ENCODE results near the gene MPHOSPH9. TPM values are rescaled to one million over a fixed set of nuclear protein-coding genes. Genes with fewer than 3 reads are reported as not detected.
"Not testable (repeated sequence)": the region's sequence is repeated elsewhere in the genome, so short reads cannot be mapped to it uniquely, and the experiment has no call there.

MPHOSPH9 gene
- total RNA-seq, 1 donor from 2014 or later: 79.8 TPM

- no peak for DNase-seq (ENCODE audit: low read depth, low spot score)
- no peaks in the 10 kb centered on the region for H3K9me3 Mint-ChIP-seq
- peak overlapping the region; percentile 95 for H3K4me3 Mint-ChIP-seq
- H3K36me3 Mint-ChIP-seq (ENCODE audit: low read depth): peaks cover 2% of the 10 kb centered on the region
- peaks cover 51% of the 10 kb centered on the region for H3K4me1 Mint-ChIP-seq
- no peak overlapping the region for H3K27ac Mint-ChIP-seq (ENCODE audit: unreplicated experiment)
- TF ChIP-seq CTCF (conservative IDR thresholded peaks at IDR 0.05): no peak
- no peaks in the 10 kb centered on the region for H3K27me3 Mint-ChIP-seq (ENCODE audit: low read depth)
Observed at GRCh38 chr12:123231931-123232330, 1.0 kb downstream of the MPHOSPH9 start.

- no peak overlapping the region for H3K27ac Mint-ChIP-seq (ENCODE audit: unreplicated experiment)
- no peaks in the 10 kb centered on the region for H3K9me3 Mint-ChIP-seq
- no peaks in the 10 kb centered on the region for H3K27me3 Mint-ChIP-seq (ENCODE audit: low read depth)
- peaks cover 2% of the 10 kb centered on the region for H3K36me3 Mint-ChIP-seq (ENCODE audit: low read depth)
- peaks cover 45% of the 10 kb centered on the region for H3K4me1 Mint-ChIP-seq
- TF ChIP-seq CTCF (conservative IDR thresholded peaks at IDR 0.05): no peak
- H3K4me3 Mint-ChIP-seq: peak overlapping the region; percentile 36
- no peak for DNase-seq (ENCODE audit: low read depth, low spot score)
Observed at GRCh38 chr12:123229051-123229450, 3.9 kb downstream of the MPHOSPH9 start.

- Mint-ChIP-seq H3K9me3 (no peaks in the 10 kb centered on the region), H3K4me3 (peak overlapping the region; percentile 29), H3K36me3 (ENCODE audit: low read depth) (peaks cover 2% of the 10 kb centered on the region), H3K4me1 (peaks cover 38% of the 10 kb centered on the region), H3K27ac (ENCODE audit: unreplicated experiment) (peak overlapping the region; percentile 69), H3K27me3 (ENCODE audit: low read depth) (no peaks in the 10 kb centered on the region)
- TF ChIP-seq CTCF (conservative IDR thresholded peaks at IDR 0.05): no peak
- no peak for DNase-seq (ENCODE audit: low read depth, low spot score)
Observed at GRCh38 chr12:123227581-123228258, 5.2 kb downstream of the MPHOSPH9 start.

GRCh38 chr12:123225443-123225842 is 7.5 kb downstream of the MPHOSPH9 start:
- no peak overlapping the region for H3K27ac Mint-ChIP-seq (ENCODE audit: unreplicated experiment)
- no peak for DNase-seq (ENCODE audit: low read depth, low spot score)
- H3K9me3 Mint-ChIP-seq: no peaks in the 10 kb centered on the region
- H3K36me3 Mint-ChIP-seq (ENCODE audit: low read depth): peaks cover 2% of the 10 kb centered on the region
- H3K27me3 Mint-ChIP-seq (ENCODE audit: low read depth): no peaks in the 10 kb centered on the region
- peaks cover 21% of the 10 kb centered on the region for H3K4me1 Mint-ChIP-seq
- no peak for TF ChIP-seq CTCF (conservative IDR thresholded peaks at IDR 0.05)
- no peak overlapping the region for H3K4me3 Mint-ChIP-seq

GRCh38 chr12:123223241-123223668 is 9.7 kb downstream of the MPHOSPH9 start:
- no peak overlapping the region for H3K4me3 Mint-ChIP-seq
- DNase-seq (ENCODE audit: low read depth, low spot score): no peak
- TF ChIP-seq CTCF (conservative IDR thresholded peaks at IDR 0.05): no peak
- H3K4me1 Mint-ChIP-seq: peaks cover 9% of the 10 kb centered on the region
- H3K27me3 Mint-ChIP-seq (ENCODE audit: low read depth): no peaks in the 10 kb centered on the region
- no peak overlapping the region for H3K27ac Mint-ChIP-seq (ENCODE audit: unreplicated experiment)
- no peaks in the 10 kb centered on the region for H3K9me3 Mint-ChIP-seq
- H3K36me3 Mint-ChIP-seq (ENCODE audit: low read depth): peaks cover 2% of the 10 kb centered on the region

GRCh38 chr12:123207815-123208214 is 25.1 kb downstream of the MPHOSPH9 start:
- not testable (repeated sequence) for H3K9me3 Mint-ChIP-seq; H3K27me3 Mint-ChIP-seq (ENCODE audit: low read depth); H3K27ac Mint-ChIP-seq (ENCODE audit: unreplicated experiment); DNase-seq (ENCODE audit: low read depth, low spot score); H3K4me1 Mint-ChIP-seq; H3K4me3 Mint-ChIP-seq
- peaks cover 15% of the 10 kb centered on the region for H3K36me3 Mint-ChIP-seq (ENCODE audit: low read depth)

GRCh38 chr12:123206794-123207193 is 26.1 kb downstream of the MPHOSPH9 start:
- DNase-seq (ENCODE audit: low read depth, low spot score); H3K4me3 Mint-ChIP-seq; H3K27ac Mint-ChIP-seq (ENCODE audit: unreplicated experiment); H3K27me3 Mint-ChIP-seq (ENCODE audit: low read depth); H3K4me1 Mint-ChIP-seq; H3K9me3 Mint-ChIP-seq: not testable (repeated sequence)
- peaks cover 17% of the 10 kb centered on the region for H3K36me3 Mint-ChIP-seq (ENCODE audit: low read depth)
